ENCODE data around the gene TAS2R3. TPM values are rescaled to one million over a fixed set of nuclear protein-coding genes. Genes with fewer than 3 reads are reported as not detected.
"Not testable (repeated sequence)": the region's sequence is repeated elsewhere in the genome, so short reads cannot be mapped to it uniquely, and the experiment has no call there.

The TAS2R3 gene
- total and polyA plus RNA-seq, 7 donors = 0.08 to 0.26 (median 0.25) TPM; not detected in 2

DNA sequence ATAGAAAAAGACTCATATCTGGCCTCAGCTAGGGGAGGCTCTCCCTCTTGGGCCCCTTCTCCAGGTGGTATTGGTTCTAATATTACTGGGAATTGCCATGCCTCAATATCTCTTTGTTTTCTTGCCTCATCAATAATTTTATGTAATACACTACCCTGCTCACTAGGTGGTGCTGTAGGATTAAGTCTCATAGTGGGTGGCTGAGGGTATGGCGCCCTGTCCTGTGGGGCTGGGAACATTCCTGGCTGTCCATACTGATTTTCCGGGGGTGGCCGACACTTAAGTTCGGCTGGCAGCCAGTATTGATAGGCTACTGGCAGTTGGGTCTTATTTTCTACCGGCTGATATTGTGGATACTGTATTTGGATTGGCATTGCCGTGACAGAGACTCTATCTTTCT, 9.0 kb upstream of the TAS2R3 start:
- H3K27me3 ChIP-seq (ENCODE audit: insufficient read depth in 3 of 3, low read length in 2 of 3) = no peaks in the 10 kb centered on the region
- ATAC-seq (no peak), DNase-seq (no peak)
- peaks cover 17 to 75% of the 10 kb centered on the region in 2 donors for H3K36me3 ChIP-seq (ENCODE audit: insufficient read depth in 1 of 2, low read depth in 1 of 2)
- WGBS, 3 donors = 86 to 98% (median 88%) methylated on average over 6 of the region's 6 CpGs
- intact Hi-C loops (cut with DNase I) = no loop called here
- no peak overlapping the region for H3K4me3 ChIP-seq
- no peaks in the 10 kb centered on the region for H3K4me1 ChIP-seq
- H3K9me3 ChIP-seq = peaks cover 16% of the 10 kb centered on the region
- no peak overlapping the region for H3K27ac ChIP-seq
- TF ChIP-seq, protein P1, sequence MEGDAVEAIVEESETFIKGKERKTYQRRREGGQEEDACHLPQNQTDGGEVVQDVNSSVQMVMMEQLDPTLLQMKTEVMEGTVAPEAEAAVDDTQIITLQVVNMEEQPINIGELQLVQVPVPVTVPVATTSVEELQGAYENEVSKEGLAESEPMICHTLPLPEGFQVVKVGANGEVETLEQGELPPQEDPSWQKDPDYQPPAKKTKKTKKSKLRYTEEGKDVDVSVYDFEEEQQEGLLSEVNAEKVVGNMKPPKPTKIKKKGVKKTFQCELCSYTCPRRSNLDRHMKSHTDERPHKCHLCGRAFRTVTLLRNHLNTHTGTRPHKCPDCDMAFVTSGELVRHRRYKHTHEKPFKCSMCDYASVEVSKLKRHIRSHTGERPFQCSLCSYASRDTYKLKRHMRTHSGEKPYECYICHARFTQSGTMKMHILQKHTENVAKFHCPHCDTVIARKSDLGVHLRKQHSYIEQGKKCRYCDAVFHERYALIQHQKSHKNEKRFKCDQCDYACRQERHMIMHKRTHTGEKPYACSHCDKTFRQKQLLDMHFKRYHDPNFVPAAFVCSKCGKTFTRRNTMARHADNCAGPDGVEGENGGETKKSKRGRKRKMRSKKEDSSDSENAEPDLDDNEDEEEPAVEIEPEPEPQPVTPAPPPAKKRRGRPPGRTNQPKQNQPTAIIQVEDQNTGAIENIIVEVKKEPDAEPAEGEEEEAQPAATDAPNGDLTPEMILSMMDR (IDR thresholded peaks at IDR 0.05) = no peak

DNA sequence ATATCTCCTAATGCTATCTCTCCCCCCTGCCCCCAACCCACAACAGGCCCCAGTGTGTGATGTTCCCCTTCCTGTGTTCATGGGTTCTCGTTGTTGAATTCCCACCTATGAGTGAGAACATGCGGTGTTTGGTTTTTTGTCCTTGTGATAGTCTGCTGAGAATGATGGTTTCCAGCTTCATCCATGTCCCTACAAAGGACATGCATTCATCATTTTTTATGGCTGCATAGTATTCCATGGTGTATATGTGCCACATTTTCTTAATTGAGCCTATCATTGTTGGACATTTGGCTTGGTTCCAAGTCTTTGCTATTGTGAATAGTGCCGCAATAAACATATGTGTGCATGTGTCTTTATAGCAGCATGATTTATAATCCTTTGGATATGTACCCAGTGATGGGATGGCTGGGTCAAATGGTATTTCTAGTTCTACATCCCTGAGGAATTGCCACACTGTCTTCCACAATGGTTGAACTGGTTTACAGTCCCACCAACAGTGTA, 6.2 kb downstream of the TAS2R3 start:
- H3K27me3 ChIP-seq (ENCODE audit: insufficient read depth in 3 of 3, low read length in 2 of 3); H3K9me3 ChIP-seq; H3K27ac ChIP-seq; H3K36me3 ChIP-seq (ENCODE audit: insufficient read depth in 1 of 2, low read depth in 1 of 2); H3K4me1 ChIP-seq; ATAC-seq; H3K4me3 ChIP-seq; DNase-seq; intact Hi-C loops (cut with DNase I): not testable (repeated sequence)
- 95 to 100% (median 98%) methylated on average over 3 of the region's 3 CpGs for WGBS, 3 donors

DNA sequence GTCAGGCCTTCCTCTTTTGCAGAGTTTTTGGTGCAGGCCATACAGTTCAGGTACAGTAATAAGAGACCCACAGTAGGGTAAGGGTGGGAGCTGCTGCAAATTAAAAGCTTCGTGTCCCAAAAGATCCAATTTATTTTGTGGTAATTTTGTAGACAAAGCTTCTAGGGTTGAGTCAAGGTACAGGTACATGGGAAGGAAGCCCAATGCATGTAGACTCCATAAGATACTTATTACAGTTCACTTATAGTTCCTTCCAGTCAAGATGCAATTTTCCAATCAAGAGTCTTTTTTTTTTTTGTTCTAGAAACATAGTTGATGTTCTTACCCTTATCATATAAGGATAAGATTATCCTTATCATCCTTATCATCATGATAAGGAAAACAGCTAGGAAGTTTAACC, 12.5 kb downstream of the TAS2R3 start, which contains the start of gene TAS2R4:
Gene TAS2R4 (plus strand): TSS at position 301 of the 400 bp plus-strand sequence. CDS start 1,815 bp downstream, outside the sequence.
- DNase-seq = no peak
- H3K9me3 ChIP-seq = no peaks in the 10 kb centered on the region
- no peaks in the 10 kb centered on the region for H3K4me1 ChIP-seq
- TF ChIP-seq, protein P1 (IDR thresholded peaks at IDR 0.05) = no peak
- peaks cover 3 to 34% of the 10 kb centered on the region in 2 donors for H3K36me3 ChIP-seq (ENCODE audit: insufficient read depth in 1 of 2, low read depth in 1 of 2)
- ATAC-seq = no peak
- intact Hi-C loops (cut with DNase I) = no loop called here
- no peak within 1 kb of the TSS for H3K27ac ChIP-seq
- H3K4me3 ChIP-seq = no peak within 1 kb of the TSS
- WGBS, 3 donors = 96 to 100% (median 96%) methylated on average over 1 of the region's 1 CpG
- no peaks in the 10 kb centered on the region for H3K27me3 ChIP-seq (ENCODE audit: insufficient read depth in 3 of 3, low read length in 2 of 3)

DNA sequence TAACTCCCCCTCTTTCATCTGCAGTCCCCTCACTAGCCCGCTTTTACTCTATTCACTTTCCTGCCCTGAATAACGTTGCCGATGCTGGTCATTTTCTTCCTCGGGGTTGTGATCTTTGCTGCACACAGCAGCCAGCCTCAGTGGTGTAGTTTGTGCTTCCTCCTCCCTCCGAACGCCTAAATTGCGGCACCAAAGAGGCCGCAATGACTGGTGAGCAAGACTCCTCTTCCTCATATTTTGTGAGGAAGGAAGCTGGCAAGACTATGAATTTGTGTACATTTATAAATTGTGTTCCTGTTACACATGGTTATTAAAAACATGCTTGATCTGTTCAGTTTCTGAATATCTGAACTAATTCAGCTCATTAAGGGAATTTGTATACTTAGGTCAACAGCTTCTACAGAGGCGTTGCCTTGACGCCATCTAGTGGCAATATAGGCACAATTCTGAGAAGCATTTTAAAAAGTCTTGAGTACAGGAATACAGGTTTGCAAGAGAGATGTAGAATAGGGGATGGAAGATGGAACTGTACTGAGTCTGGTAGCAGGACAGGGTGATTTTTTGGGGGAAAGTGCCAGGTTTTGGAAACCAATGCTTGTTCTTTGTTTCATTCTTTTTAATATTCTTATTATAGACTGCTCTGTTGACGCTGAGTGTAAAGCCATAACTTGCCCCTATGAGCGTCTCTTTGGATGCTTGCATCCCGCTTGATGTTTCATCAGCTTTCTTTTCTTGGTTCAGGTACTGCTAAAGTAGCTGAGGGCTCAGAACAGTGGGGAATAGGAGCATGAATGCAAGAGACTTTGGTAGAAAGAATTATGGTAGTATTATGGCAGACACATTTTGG, 22.0 kb downstream of the TAS2R3 start:
- no peaks in the 10 kb centered on the region for H3K27me3 ChIP-seq (ENCODE audit: insufficient read depth in 3 of 3, low read length in 2 of 3)
- TF ChIP-seq, protein P1 (IDR thresholded peaks at IDR 0.05) = peak; percentile 63
- no peak overlapping the region for H3K4me3 ChIP-seq
- H3K36me3 ChIP-seq (ENCODE audit: insufficient read depth in 1 of 2, low read depth in 1 of 2) = peaks cover 0 to 17% of the 10 kb centered on the region in 2 donors
- H3K27ac ChIP-seq = no peak overlapping the region
- no peak for DNase-seq
- H3K9me3 ChIP-seq = no peaks in the 10 kb centered on the region
- intact Hi-C loops (cut with DNase I) = loop anchor here in 1 of 2 donors (5.0 kb wide), 1 partner anchor 134 kb away; no protein-coding TSS in a partner anchor
- H3K4me1 ChIP-seq = no peaks in the 10 kb centered on the region
- WGBS, 3 donors = 74 to 80% (median 74%) methylated on average over 13 of the region's 13 CpGs
- ATAC-seq = peak in 1 of 4 donors; percentile 64

DNA sequence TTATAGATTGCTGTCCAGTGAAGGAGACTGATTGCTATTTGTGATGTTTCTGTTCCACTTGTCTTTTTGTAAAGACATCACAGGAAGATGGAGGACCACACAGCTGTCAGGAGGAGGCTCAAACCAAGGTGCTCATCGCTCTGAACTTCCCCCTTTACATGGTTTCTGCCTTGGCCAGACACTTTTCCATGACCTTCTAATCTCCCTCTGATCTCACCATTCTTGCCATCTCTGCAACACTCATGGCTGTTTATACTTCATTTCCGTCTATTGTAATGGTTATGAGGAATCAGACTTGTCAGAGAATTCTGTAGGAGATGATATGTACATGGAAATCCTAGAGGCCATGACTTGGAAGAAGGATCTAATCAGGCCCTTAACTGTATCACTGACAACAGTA, 24.4 kb downstream of the TAS2R3 start:
- no peak overlapping the region for H3K4me3 ChIP-seq
- ATAC-seq (no peak), DNase-seq (no peak)
- no peaks in the 10 kb centered on the region for H3K27me3 ChIP-seq (ENCODE audit: insufficient read depth in 3 of 3, low read length in 2 of 3)
- TF ChIP-seq, protein P1 (IDR thresholded peaks at IDR 0.05) = no peak
- no peaks in the 10 kb centered on the region for H3K4me1 ChIP-seq
- intact Hi-C loops (cut with DNase I) = loop anchor here in 1 of 2 donors (5.0 kb wide), 1 partner anchor 136 kb away; no protein-coding TSS in a partner anchor
- H3K9me3 ChIP-seq = no peaks in the 10 kb centered on the region
- no peak overlapping the region for H3K27ac ChIP-seq
- H3K36me3 ChIP-seq (ENCODE audit: insufficient read depth in 1 of 2, low read depth in 1 of 2) = peaks cover 0 to 17% of the 10 kb centered on the region in 2 donors
- 62 to 81% (median 80%) methylated on average over 2 of the region's 2 CpGs for WGBS, 3 donors
